Tibial nerve (tissue), 4 donors: Measurements from ENCODE around the gene KCNQ4. TPM values are rescaled to one million over a fixed set of nuclear protein-coding genes. Genes with fewer than 3 reads are reported as not detected.

Experiments
- DNase-seq, 2 donors: peaks; one replicate each; pipeline ENCODE4 v3.0.0-alpha.2; 2019; ENCODE audit warnings: low spot score in 2 of 2
- H3K27ac ChIP-seq, 4 donors: fragments of 200-600 bp; sonication (generic) in 3 of 4; one replicate each; pipeline ENCODE4 v1.5.1; 2017 to 2019; ENCODE audit warnings: mild to moderate bottlenecking in 1 of 4
- H3K27me3 ChIP-seq, 2 donors: fragments of 200-600 bp; sonication (generic) in 1 of 2; one replicate each; pipeline versions ENCODE4 v1.5.1 to v1.6.0; 2017 to 2019
- H3K36me3 ChIP-seq, 3 donors: fragments of 200-600 bp; sonication (generic); one replicate each; pipeline ENCODE4 v1.5.1; 2018 to 2019
- H3K4me1 ChIP-seq, 4 donors: fragments of 200-600 bp; sonication (generic) in 3 of 4; one replicate each; pipeline ENCODE4 v1.5.1; 2017 to 2019
- H3K4me3 ChIP-seq, 4 donors: fragments of 200-600 bp; sonication (generic) in 3 of 4; one replicate each; pipeline ENCODE4 v1.5.1; 2017 to 2019; ENCODE audit warnings: mild to moderate bottlenecking in 1 of 4, moderate library complexity in 1 of 4
- H3K9me3 ChIP-seq, 4 donors: fragments of 200-600 bp; sonication (generic) in 3 of 4; one replicate each; pipeline ENCODE4 v1.5.1; 2017 to 2019
- CTCF ChIP-seq, 5 experiments: fragments of 200-600 bp in 3 of 5; fragments of 450-650 bp in 2 of 5; sonication (generic) in 3 of 5; IDR thresholded peaks; one replicate each; pipeline ENCODE4 v1.5.1; 2016 to 2019; ENCODE audit warnings: antibody characterized with exemption in 5 of 5, mild to moderate bottlenecking in 3 of 5, moderate library complexity in 2 of 5
- EP300 ChIP-seq, 2 donors: sonication (generic); formaldehyde crosslinking; IDR thresholded peaks; one replicate each; pipeline ENCODE4 v1.6.1; 2017; ENCODE audit warnings: antibody characterized with exemption in 2 of 2, mild to moderate bottlenecking in 1 of 2
- POLR2A ChIP-seq, 2 donors: fragments of 450-650 bp; IDR thresholded peaks; one replicate each; pipeline ENCODE4 v1.6.1; 2017; ENCODE audit warnings: antibody characterized with exemption in 2 of 2, mild to moderate bottlenecking in 2 of 2, moderate library complexity in 2 of 2
- WGBS, 2 donors: methylation state at CpG; one replicate each; pipeline ENCODE4 v1.1.5; 2018; 5-methylcytosine and 5-hydroxymethylcytosine counted together
- small RNA-seq: library from RNA; depleted of rRNA; stranded (forward); fragments of <200 nt; gene quantifications from one replicate; pipeline ENCODE3, GENCODE V24; 2016
- total RNA-seq, 4 donors: library from RNA; depleted of rRNA; stranded (reverse); fragments of >200 nt; gene quantifications; one replicate each; pipeline ENCODE4 v1.1.0, GENCODE V29; 2016

Gene KCNQ4
- total RNA-seq, 4 donors from 2014 or later: 0.22 to 2.1 (median 1.7) TPM

- Histone ChIP-seq H3K27me3 (peaks cover 0 to 42% of the 10 kb centered on the region in 2 donors), H3K9me3 (no peaks in the 10 kb centered on the region), H3K4me1 (peaks cover 0 to 10% (median 3%) of the 10 kb centered on the region in 4 donors), H3K27ac (no peak overlapping the region), H3K36me3 (no peaks in the 10 kb centered on the region), H3K4me3 (no peak overlapping the region)
- 72% methylated on average over 7 of the region's 7 CpGs for WGBS, 2 donors
- no peak for DNase-seq
- TF ChIP-seq CTCF (IDR thresholded peaks at IDR 0.05) (no peak), EP300 (IDR thresholded peaks at IDR 0.05) (no peak), POLR2A (IDR thresholded peaks at IDR 0.05) (no peak)
Measured at GRCh38 chr1:40886318-40887011, 102.9 kb downstream of the KCNQ4 start.

DNA sequence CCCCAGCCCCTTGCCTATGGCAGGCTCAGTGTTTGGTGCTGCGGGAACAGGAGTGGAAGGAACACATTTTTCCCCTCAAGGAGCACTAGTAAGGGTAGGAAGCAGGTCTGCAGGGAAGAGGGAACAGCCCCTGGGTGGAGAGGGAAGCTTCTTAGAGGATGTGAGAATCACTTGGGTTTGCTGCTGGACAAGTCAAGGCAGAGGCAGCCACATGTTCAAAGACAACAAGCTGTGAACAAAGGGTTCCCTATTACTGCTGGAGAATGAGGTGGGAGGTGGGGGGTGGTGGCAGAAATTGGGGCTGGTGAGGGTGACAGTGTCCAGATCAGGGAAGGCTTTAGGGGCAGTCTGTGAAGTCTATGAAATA, 103.4 kb downstream of the KCNQ4 start:
- H3K27ac ChIP-seq: no peak overlapping the region
- H3K4me1 ChIP-seq: peaks cover 0 to 10% (median 3%) of the 10 kb centered on the region in 4 donors
- TF ChIP-seq EP300 (IDR thresholded peaks at IDR 0.05) (no peak), CTCF (IDR thresholded peaks at IDR 0.05) (no peak), POLR2A (IDR thresholded peaks at IDR 0.05) (no peak)
- WGBS, 2 donors: 71 to 75% methylated on average over 1 of the region's 1 CpG
- no peaks in the 10 kb centered on the region for H3K9me3 ChIP-seq
- no peak for DNase-seq
- H3K4me3 ChIP-seq: no peak overlapping the region
- peaks cover 0 to 42% of the 10 kb centered on the region in 2 donors for H3K27me3 ChIP-seq
- H3K36me3 ChIP-seq: no peaks in the 10 kb centered on the region

GRCh38 chr1:40887652-40888051, 104.1 kb downstream of the KCNQ4 start:
- peaks cover 0 to 41% of the 10 kb centered on the region in 2 donors for H3K27me3 ChIP-seq
- H3K36me3 ChIP-seq: no peaks in the 10 kb centered on the region
- 94 to 95% methylated on average over 6 of the region's 6 CpGs for WGBS, 2 donors
- H3K4me1 ChIP-seq: peaks cover 0 to 10% (median 3%) of the 10 kb centered on the region in 4 donors
- TF ChIP-seq POLR2A (IDR thresholded peaks at IDR 0.05): no peak
- TF ChIP-seq EP300 (IDR thresholded peaks at IDR 0.05): no peak
- TF ChIP-seq CTCF (IDR thresholded peaks at IDR 0.05): no peak
- no peak overlapping the region for H3K4me3 ChIP-seq
- no peak for DNase-seq
- no peaks in the 10 kb centered on the region for H3K9me3 ChIP-seq
- H3K27ac ChIP-seq: no peak overlapping the region

Small RNA genes lying within 50 kb of the gene (small RNA-seq; reads per million reads assigned to genes)
- gene MIR30C1: 3.5 reads per million, percentile 78 among the genes with 10 or more reads in this experiment
- gene MIR30E: 194 reads per million, percentile 96 among the genes with 10 or more reads in this experiment
- gene RN7SL326P: not detected

Other genes with a start within 250 kb of the KCNQ4 start
- 1 to 10 TPM; 2.1 to 6.9 (median 4.0) TPM for gene RIMS3, start 118.1 kb upstream of the KCNQ4 start, total RNA-seq
- 10 to 100 TPM; 30.3 to 36.3 (median 33.3) TPM for gene NFYC, start 92.1 kb upstream of the KCNQ4 start, total RNA-seq
- gene CITED4, start 78.6 kb downstream of the KCNQ4 start, total RNA-seq: 10 to 100 TPM in 3 of 4 donors, 1 to 10 TPM in 1; 6.0 to 20.3 (median 13.4) TPM
- gene CTPS1, start 195.9 kb downstream of the KCNQ4 start, total RNA-seq: 10 to 100 TPM; 29.8 to 46.3 (median 35.8) TPM
- gene SLFNL1, start 237.9 kb downstream of the KCNQ4 start, total RNA-seq: 1 to 10 TPM in 2 of 4 donors, under 1 TPM in 2; 0.20 to 2.4 (median 0.63) TPM